Fibroblast of peridontal ligament (primary cell): ENCODE results near the gene C2CD2L.
"Not testable (repeated sequence)": the region's sequence is repeated elsewhere in the genome, so short reads cannot be mapped to it uniquely, and the experiment has no call there.

ENCODE experiments used
- DNase-seq: peaks from one replicate; pipeline ENCODE4 v3.0.0-alpha.2; 2010; ENCODE audit errors: extremely low read depth

The C2CD2L gene

DNA sequence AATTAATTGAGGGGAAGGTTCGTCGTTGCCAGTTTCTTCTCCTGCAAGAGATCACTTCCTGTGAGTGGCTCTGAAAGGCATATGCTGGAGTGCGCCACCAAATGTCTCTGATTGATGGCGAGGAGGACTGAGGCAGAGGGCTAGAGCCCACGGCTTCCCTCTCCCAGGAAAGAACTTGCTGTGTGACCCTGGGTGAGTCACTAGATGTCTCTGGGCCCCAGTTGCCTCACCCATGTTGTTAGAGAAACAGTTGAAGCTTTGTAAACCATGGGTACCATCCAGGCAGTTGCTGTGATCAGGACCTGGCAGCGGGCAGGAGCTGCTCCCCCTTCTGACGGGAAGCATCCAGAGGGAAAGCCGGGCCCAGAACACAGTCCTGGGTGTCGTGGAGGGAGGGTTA is 44.9 kb downstream of the C2CD2L start:
- DNase-seq = no peak

DNA sequence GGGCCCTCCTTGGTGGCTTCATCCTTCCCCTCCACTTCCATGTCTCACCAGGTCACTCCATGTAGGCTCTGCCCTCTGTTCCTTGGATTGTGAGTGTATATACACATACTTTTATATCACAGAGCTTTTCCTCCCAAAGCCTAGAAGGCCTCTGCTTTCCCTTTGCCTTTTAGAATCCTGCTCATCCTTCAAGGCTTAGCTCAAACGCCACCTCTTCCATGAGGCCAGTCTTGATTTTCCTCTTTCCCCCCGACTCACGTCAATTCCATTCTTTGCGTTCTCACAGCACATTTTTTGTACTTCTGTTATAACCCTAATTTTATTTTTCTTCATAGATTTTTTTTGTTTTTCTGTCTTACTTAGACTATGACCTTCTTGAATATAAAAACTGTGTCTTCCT is 45.5 kb downstream of the C2CD2L start:
- DNase-seq = no peak

DNA sequence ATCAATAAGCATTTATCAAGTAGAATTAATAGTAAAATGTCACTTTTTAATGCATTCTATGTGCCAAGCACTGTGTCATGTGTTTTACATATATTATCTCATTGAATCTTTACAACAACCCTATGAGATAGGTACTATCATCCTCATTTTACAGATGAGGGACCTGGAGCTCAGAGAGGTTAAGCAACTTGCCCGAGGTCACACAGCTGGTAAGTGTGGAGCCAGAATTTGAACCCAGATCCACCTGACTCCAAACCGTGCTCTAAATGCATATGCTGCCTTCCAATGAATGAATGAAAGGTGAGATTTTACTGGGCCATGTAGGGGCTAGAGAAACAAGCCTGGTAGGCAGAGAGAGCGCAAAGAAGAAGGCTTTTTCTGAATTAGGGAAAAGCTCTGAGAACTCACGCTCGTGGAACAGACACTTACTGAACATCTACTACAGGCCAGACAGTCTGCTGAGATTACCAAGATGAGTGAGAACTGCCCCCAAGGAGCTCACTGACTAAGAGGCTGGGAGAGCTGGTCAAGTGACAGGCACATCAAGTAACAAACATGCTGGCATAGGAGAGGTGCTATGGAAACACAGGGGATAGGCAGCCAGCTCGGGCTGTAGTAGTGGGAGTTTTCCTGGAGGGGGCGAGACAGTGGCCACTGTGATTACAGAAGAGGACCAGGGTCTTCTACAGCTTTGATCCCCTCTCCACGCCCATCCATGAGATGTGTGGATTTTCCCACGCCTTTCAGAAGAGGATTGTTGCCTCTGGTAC is 46.1 kb downstream of the C2CD2L start:
- DNase-seq = no peak

DNA sequence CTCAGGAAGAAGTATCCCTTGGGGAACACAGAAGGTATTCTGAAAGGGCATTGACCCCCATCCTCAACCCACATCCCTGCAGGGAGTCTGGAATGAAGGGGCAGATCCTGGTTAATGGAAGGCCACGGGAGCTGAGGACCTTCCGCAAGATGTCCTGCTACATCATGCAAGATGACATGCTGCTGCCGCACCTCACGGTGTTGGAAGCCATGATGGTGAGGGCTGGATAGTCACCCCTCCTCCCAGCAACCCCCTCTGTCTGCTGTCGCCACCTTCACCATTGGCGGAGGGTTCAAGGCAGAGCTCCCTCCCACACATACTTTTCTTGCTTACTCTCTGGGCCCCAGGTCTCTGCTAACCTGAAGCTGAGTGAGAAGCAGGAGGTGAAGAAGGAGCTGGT is 47.0 kb downstream of the C2CD2L start:
- DNase-seq = no peak

DNA sequence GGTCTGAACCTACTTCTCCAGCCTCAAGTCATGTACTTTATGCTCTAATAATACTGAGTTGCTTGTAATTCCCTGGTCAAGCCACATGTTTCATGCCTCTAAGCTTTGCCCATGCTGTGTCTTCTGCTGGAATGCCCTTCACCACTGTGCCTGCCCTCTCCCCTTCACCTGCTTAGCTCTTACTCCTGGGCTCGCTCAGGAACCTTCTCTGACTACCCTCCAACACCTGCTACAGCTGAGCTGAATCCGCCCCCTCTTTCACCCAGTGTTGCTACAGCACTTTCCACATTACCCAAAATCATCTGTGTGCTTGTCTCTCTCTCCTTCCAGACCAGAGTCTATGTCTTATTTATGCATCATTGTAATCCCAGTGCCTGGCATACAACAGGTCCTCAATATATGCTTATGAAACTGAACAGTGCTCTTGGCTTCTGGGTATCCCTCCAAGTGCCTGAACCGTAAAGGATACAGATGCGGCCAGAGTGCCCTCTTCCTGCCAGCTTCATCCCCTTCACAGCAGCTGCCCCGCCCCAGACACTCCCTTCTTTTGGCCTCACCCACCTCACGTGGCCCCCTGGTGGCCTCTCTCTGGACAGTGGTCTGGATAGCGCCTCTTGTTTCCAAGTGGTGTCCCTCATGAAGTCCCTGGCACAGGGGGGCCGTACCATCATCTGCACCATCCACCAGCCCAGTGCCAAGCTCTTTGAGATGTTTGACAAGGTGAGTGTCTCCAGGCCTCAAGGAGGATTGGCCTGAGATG is 48.8 kb downstream of the C2CD2L start:
- no peak for DNase-seq

DNA sequence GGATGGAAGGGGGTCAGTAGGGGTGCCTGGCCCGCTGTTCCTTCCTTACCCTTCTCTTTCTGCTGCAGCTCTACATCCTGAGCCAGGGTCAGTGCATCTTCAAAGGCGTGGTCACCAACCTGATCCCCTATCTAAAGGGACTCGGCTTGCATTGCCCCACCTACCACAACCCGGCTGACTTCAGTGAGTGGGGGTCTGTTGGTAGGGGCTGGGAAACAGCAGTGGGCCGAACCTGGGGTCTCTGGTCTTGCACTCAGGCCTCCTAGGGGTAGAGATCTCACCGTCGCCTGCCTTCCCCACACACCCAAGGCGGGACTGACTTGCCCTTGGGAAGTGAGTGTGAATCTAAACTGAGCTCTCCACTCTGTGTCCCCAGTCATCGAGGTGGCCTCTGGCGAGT is 49.4 kb downstream of the C2CD2L start:
- DNase-seq = no peak

DNA sequence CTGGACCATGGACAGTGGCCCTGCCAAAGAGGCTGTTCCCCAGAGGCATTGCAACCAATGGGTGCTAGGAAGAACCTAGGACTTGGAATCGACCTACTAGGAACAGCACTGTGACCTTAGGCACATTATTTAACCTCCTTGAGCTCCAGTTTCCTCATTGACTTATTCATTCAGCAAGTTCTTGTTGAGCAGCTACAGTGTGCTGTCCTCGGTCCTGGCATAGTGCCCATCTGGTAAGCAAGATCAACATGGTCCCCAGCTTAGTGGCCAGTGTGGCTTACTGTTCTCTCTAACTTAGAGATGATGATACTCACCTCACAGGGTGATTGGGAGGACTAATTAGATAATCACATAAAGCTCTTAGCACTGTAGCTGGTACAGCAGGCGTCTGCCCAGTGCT is 49.9 kb downstream of the C2CD2L start:
- no peak for DNase-seq

DNA sequence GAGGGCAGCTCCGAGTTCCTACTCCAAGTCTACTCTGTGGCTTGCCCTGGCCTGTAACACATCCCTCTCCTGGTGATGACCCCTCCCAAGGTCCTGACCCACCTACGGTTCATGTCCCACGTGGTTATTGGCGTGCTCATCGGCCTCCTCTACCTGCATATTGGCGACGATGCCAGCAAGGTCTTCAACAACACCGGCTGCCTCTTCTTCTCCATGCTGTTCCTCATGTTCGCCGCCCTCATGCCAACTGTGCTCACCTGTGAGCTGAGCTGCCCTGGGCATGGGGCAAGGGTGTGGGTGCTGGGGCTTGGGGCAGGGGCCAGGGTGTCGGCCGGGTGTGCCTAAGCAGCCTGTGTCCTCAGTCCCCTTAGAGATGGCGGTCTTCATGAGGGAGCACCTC is 51.3 kb downstream of the C2CD2L start:
- no peak for DNase-seq

DNA sequence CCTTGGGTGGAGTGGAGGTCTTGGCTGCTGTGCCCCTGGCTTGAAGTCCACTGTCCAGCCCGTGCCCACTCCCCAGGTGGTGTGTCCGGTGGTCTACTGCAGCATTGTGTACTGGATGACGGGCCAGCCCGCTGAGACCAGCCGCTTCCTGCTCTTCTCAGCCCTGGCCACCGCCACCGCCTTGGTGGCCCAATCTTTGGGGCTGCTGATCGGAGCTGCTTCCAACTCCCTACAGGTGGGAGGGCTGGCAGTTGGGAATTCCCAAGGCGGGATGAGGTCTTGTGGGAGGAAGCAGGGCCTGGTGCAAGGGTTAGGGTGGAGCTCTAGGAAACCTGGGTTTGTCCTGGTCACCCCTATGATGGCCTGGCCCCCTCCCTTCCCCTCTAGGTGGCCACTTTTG is 53.0 kb downstream of the C2CD2L start:
- no peak for DNase-seq

DNA sequence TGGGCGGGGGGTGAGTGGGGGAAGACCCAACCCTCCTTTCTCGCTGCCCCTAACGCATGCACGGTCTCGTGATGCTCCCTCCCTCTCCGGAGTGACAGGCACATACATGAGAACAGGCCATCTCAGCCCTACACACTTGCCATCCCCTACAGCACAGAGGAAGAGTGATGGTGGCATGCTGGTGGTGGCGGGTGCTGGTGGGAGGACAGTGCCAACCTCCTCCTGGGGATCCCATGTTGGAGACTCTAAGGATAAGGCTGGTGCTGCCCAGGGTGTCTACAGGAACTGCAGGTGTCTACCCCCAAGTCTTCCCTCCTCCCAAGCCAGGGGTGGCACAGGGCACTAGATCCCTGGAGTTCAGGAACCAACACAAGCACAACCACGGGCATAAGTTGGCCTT is 54.7 kb downstream of the C2CD2L start:
- no peak for DNase-seq

DNA sequence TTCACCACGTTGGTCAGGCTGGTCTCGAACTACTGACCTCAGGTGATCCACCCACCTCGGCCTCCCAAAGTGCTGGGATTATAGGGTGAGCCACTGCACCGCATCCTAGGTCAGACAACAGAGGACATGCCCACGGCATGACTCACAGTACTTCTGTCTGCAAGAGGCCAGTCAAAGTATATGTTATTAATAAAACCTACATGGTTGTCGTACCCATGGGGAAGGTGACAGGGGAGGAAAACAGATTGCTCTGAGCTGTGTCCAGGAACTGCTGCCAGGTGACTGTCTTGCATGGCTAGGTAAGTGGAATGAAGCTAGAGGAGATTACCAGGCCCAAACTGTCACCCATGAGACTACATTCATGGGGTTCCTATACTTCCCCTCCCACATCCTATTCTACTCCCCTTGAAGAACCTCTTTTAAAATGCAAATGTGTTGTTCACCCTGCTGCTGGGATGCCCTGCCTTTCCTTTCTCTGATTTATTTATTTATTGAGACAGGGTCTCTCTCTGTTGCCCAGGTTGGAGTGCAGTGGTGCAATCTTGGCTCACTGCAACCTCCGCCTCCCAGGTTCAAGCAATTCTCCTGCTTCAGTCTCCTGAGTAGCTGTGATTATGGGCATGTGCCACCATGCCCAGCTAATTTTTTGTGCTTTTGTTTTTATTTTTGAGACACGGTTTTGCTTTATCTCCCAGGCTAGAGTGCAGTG is 59.4 kb downstream of the C2CD2L start:
- DNase-seq = peak; percentile 19

DNA sequence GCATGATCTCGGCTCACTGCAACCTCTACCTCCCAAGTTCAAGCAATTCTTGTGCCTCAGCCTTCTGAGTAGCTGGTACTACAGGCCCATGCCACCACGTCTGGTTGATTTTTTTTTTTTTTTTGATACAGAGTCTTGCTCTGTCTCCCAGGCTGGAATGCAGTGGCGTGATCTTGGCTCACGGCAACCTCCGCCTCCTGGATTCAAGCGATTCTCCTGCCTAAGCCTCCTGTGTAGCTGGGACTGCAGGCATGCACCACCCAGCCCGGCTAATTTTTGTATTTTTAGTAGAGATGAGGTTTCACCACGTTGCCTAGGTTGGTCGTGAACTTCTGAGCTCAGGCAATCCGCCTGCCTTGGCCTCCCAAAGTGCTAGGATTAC is 59.9 kb downstream of the C2CD2L start:
- not testable (repeated sequence) for DNase-seq

DNA sequence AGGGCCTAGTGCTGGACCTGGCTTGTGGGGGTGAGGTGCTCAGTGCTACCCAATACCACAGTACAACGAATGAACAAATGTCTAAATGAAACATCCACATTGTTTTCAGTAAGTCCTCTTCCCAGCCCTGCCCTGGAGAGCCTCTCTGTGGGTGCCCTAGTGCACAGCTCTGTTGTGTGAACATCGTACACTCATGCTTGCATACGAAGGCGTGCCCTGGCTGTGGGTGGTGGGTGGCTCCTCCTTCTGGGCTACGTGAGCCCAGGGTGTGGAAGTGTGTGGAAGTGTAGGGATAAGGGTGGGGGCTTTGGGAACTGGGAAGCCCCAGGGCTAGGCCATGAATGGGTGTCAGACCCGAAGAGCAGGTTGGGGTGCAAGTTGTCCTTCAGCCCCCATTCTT is 60.8 kb downstream of the C2CD2L start:
- DNase-seq = no peak
